Esophagus muscularis mucosa (tissue), 4 donors: ENCODE measurements around the gene FAM222B. TPM values are rescaled to one million over a fixed set of nuclear protein-coding genes. Genes with fewer than 3 reads are reported as not detected.

Experiments
- DNase-seq: peaks from one replicate; pipeline ENCODE4 v3.0.0-alpha.2; 2017; ENCODE audit errors: extremely low spot score
- H3K27ac ChIP-seq, 4 donors: fragments of 200-600 bp; sonication (generic); replicated peaks in 1 of 4; 1 replicate in 3 of 4; 2 replicates in 1 of 4; pipeline ENCODE4 v1.5.1; 2016 to 2019; ENCODE audit warnings: mild to moderate bottlenecking in 1 of 4
- H3K27me3 ChIP-seq, 4 donors: fragments of 200-600 bp; sonication (generic); one replicate each; pipeline versions ENCODE4 v1.5.1 to v1.6.0; 2016 to 2019
- H3K36me3 ChIP-seq, 4 donors: fragments of 200-600 bp; sonication (generic); one replicate each; pipeline ENCODE4 v1.5.1; 2016 to 2019
- H3K4me1 ChIP-seq, 4 donors: fragments of 200-600 bp; sonication (generic); one replicate each; pipeline ENCODE4 v1.5.1; 2016 to 2019
- H3K4me3 ChIP-seq, 4 donors: fragments of 200-600 bp; sonication (generic); 1 replicate in 2 of 4; 2 replicates in 2 of 4; pipeline ENCODE4 v1.5.1; 2016 to 2019; ENCODE audit warnings: mild to moderate bottlenecking in 4 of 4, moderate library complexity in 1 of 4
- H3K9me3 ChIP-seq, 4 donors: fragments of 200-600 bp; sonication (generic); 1 replicate in 3 of 4; 2 replicates in 1 of 4; pipeline ENCODE4 v1.5.1; 2016 to 2019
- CTCF ChIP-seq, 3 experiments: fragments of 200-600 bp in 2 of 3; fragments of 450-650 bp in 1 of 3; sonication (generic) in 2 of 3; IDR thresholded peaks; one replicate each; pipeline ENCODE4 v1.5.1; 2017 to 2019; ENCODE audit warnings: antibody characterized with exemption in 3 of 3, mild to moderate bottlenecking in 2 of 3, moderate library complexity in 1 of 3
- EP300 ChIP-seq: sonication (generic); formaldehyde crosslinking; IDR thresholded peaks from one replicate; pipeline ENCODE4 v1.6.1; 2017; ENCODE audit warnings: antibody characterized with exemption
- POLR2A ChIP-seq: fragments of 450-650 bp; IDR thresholded peaks from one replicate; pipeline ENCODE4 v1.6.1; 2017; ENCODE audit warnings: antibody characterized with exemption, moderate library complexity, mild to moderate bottlenecking, low read depth
- POLR2AphosphoS5 ChIP-seq, 2 donors: sonication (generic); formaldehyde crosslinking; IDR thresholded peaks; one replicate each; pipeline ENCODE4 v1.6.1; 2017; ENCODE audit warnings: antibody characterized with exemption in 2 of 2
- WGBS: methylation state at CpG from one replicate; pipeline ENCODE4 v1.1.5; 2018; 5-methylcytosine and 5-hydroxymethylcytosine counted together
- intact Hi-C: fragments of 100-400 bp; cut with DNase I; formaldehyde crosslinking; loops from one replicate; pipeline ENCODE4 v1.15.1; 2023
- total RNA-seq, 4 donors: library from RNA; depleted of rRNA; stranded (reverse); fragments of >200 nt; gene quantifications; one replicate each; pipeline versions ENCODE4 v1.1.0 to v1.2.1, GENCODE V29; 2016

The FAM222B gene
- total RNA-seq, 4 donors from 2014 or later, result 15.9 to 48.1 (median 30.3) TPM

DNA sequence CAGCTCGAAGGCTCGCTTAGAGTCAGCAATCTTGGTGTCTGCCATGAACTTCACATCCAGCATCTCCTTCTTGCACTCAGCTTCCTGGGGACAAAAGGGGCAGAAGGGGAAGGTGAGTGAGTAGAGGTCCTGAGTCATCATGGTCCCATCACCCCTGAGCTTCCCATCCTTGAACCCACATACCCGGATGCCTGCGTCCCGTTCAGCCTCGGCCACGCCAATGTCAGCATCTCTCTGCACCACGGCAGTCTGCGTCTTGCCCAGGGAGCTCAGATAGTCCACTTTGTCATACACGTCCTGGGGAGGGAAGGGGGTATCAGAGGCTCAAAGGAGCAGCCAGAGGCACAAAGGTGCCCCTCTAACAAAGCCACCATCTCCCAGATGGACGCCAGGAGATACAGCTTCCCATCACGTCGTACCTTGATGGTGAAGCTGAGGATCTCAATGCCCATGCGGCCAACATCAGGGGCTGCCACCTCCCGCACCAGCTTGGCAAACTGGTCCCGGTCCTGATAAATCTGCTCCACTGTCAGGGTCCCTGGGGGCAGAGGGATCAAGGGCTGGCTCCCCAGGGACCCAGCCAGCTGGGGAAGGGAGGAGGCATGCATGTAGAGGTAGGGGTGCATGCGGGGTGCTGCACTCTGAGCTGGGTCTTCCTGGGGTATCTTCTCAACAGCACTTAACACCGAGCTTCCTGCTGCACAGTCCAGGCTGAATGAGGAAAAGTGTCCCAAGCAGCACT is 39.7 kb upstream of the FAM222B start:
- intact Hi-C loops, result no loop called here

GRCh38 chr17:28881533-28882056 is 39.0 kb upstream of the FAM222B start:
- Histone ChIP-seq H3K4me1 (no peaks in the 10 kb centered on the region), H3K27me3 (no peaks in the 10 kb centered on the region), H3K36me3 (peaks cover 44 to 93% (median 83%) of the 10 kb centered on the region in 4 donors), H3K9me3 (no peaks in the 10 kb centered on the region), H3K27ac (no peak overlapping the region), H3K4me3 (no peak overlapping the region)
- intact Hi-C loops, result no loop called here
- DNase-seq, result no peak
- no peak for TF ChIP-seq POLR2A
- no peak for TF ChIP-seq EP300
- 99% methylated on average over 7 of the region's 17 CpGs for WGBS

More for the DNA sequence above, 39.7 kb upstream of the FAM222B start:
- peaks cover 44 to 100% (median 89%) of the 10 kb centered on the region in 4 donors for H3K36me3 ChIP-seq
- 93% methylated on average over 11 of the region's 18 CpGs for WGBS
- H3K4me1 ChIP-seq, result no peaks in the 10 kb centered on the region
- H3K9me3 ChIP-seq, result no peaks in the 10 kb centered on the region
- no peaks in the 10 kb centered on the region for H3K27me3 ChIP-seq
- DNase-seq, result no peak
- no peak overlapping the region for H3K27ac ChIP-seq
- TF ChIP-seq CTCF (IDR thresholded peaks at IDR 0.05) (no peak), POLR2A (no peak)
- H3K4me3 ChIP-seq, result no peak overlapping the region

- TF ChIP-seq CTCF (IDR thresholded peaks at IDR 0.05) (no peak), POLR2A (no peak), POLR2AphosphoS5 (IDR thresholded peaks at IDR 0.05) (no peak), EP300 (no peak)
- Histone ChIP-seq H3K36me3 (peaks cover 44 to 83% (median 74%) of the 10 kb centered on the region in 4 donors), H3K27me3 (no peaks in the 10 kb centered on the region), H3K4me3 (no peak overlapping the region), H3K9me3 (no peaks in the 10 kb centered on the region), H3K27ac (no peak overlapping the region), H3K4me1 (no peaks in the 10 kb centered on the region)
- 92% methylated on average over 2 of the region's 10 CpGs for WGBS
- DNase-seq, result no peak
- intact Hi-C loops, result no loop called here
These were observed 38.0 kb upstream of the FAM222B start for GRCh38 chr17:28880572-28880945.

GRCh38 chr17:28879886-28880571 is 37.4 kb upstream of the FAM222B start:
- Histone ChIP-seq H3K4me1 (no peaks in the 10 kb centered on the region), H3K9me3 (no peaks in the 10 kb centered on the region), H3K27ac (no peak overlapping the region), H3K36me3 (peaks cover 39 to 77% (median 68%) of the 10 kb centered on the region in 4 donors), H3K4me3 (no peak overlapping the region), H3K27me3 (no peaks in the 10 kb centered on the region)
- intact Hi-C loops, result no loop called here
- no peak for DNase-seq
- TF ChIP-seq CTCF (IDR thresholded peaks at IDR 0.05) (no peak), POLR2A (no peak), EP300 (no peak), POLR2AphosphoS5 (IDR thresholded peaks at IDR 0.05) (no peak)
- WGBS, result 72% methylated on average over 9 of the region's 9 CpGs

DNA sequence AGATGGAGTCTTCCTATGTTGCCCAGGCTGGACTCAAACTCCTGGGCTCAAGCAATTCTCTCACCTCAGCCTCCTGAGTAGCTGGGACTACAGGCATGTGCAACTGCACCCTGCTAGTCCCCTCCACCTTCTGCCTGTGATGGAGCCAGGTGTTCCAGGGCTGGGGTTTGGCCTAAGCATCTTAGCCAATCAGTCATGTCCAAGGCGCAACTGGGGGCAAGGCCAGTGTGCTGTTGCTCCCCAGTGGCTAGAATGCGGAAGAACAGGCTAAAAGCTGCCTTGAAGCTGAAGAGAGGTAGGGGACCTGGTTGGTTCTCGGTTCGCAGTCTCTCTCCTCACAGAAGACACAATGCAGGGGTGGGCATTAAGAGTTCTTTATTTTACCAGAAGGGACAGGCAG is 36.4 kb upstream of the FAM222B start:
- H3K4me1 ChIP-seq, result no peaks in the 10 kb centered on the region
- no peak overlapping the region for H3K27ac ChIP-seq
- 80% methylated on average over 1 of the region's 4 CpGs for WGBS
- peaks cover 33 to 67% (median 58%) of the 10 kb centered on the region in 4 donors for H3K36me3 ChIP-seq
- DNase-seq, result no peak
- peak in 2 of 3 experiments; percentile 41 to 42 for TF ChIP-seq CTCF (IDR thresholded peaks at IDR 0.05)
- TF ChIP-seq POLR2A, result no peak
- TF ChIP-seq EP300, result no peak
- intact Hi-C loops, result no loop called here
- H3K27me3 ChIP-seq, result no peaks in the 10 kb centered on the region
- no peak overlapping the region for H3K4me3 ChIP-seq
- H3K9me3 ChIP-seq, result no peaks in the 10 kb centered on the region
